ENCODE data around the gene TGM6. TPM values are rescaled to one million over a fixed set of nuclear protein-coding genes. Genes with fewer than 3 reads are reported as not detected.

The TGM6 gene
- total RNA-seq, 1 donor from 2014 or later = not detected

DNA sequence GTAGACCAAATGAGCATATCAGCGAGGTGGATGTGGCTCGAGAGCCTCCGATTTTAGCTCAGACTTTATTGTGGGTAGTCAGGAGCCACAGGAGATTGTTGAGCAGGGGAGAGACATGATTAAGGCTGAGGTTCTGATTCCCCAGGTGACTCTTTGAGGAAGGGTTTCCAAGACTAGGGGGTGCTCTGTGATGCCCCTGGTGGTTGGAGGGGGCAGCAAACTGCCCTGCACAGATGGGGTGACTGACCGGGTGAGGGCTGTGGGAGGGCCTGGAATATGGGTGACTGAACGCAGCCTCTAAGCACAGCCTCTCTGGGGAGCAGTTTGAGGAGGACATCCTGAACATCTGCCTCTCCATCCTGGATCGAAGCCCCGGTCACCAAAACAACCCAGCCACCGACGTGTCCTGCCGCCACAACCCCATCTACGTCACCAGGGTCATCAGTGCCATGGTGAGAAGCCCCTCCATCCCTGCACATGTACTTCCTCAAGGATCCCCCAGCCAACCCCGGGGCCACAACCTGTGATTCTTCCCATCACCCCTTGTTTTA is 17.0 kb downstream of the TGM6 start:
- TF ChIP-seq, protein P1, sequence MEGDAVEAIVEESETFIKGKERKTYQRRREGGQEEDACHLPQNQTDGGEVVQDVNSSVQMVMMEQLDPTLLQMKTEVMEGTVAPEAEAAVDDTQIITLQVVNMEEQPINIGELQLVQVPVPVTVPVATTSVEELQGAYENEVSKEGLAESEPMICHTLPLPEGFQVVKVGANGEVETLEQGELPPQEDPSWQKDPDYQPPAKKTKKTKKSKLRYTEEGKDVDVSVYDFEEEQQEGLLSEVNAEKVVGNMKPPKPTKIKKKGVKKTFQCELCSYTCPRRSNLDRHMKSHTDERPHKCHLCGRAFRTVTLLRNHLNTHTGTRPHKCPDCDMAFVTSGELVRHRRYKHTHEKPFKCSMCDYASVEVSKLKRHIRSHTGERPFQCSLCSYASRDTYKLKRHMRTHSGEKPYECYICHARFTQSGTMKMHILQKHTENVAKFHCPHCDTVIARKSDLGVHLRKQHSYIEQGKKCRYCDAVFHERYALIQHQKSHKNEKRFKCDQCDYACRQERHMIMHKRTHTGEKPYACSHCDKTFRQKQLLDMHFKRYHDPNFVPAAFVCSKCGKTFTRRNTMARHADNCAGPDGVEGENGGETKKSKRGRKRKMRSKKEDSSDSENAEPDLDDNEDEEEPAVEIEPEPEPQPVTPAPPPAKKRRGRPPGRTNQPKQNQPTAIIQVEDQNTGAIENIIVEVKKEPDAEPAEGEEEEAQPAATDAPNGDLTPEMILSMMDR (IDR thresholded peaks at IDR 0.05) = no peak
- intact Hi-C loops (cut with DNase I) = no loop called here
- H3K4me1 ChIP-seq = no peaks in the 10 kb centered on the region
- no peak for DNase-seq
- no peaks in the 10 kb centered on the region for H3K36me3 ChIP-seq
- H3K4me3 ChIP-seq = no peak overlapping the region
- H3K27ac ChIP-seq = no peak overlapping the region
- H3K9me3 ChIP-seq = no peaks in the 10 kb centered on the region
- no peaks in the 10 kb centered on the region for H3K27me3 ChIP-seq
- ATAC-seq = no peak

DNA sequence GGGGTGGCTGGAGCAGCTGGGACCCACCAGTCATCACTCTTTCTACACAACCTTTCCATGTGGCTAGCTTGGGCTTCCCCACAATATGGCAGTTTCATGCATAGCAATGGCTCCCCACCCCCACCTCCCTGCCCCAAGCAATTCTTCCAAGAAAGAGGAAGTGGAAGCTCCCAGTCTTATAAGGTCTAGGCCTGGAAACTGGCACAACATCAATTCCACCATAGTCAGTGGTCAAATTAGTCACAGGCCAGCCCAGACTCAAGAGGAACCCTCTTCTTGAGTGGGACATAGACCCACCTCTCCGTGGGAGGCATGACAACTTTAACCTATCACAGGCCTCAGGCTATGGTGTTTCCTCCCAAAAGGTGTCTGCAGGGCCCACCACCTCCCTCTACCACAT is 17.7 kb downstream of the TGM6 start:
- ATAC-seq (no peak), DNase-seq (no peak)
- Histone ChIP-seq H3K4me1 (no peaks in the 10 kb centered on the region), H3K27me3 (no peaks in the 10 kb centered on the region), H3K27ac (no peak overlapping the region), H3K9me3 (no peaks in the 10 kb centered on the region), H3K4me3 (no peak overlapping the region), H3K36me3 (no peaks in the 10 kb centered on the region)
- intact Hi-C loops (cut with DNase I) = no loop called here
- TF ChIP-seq, protein P1 (IDR thresholded peaks at IDR 0.05) = no peak

DNA sequence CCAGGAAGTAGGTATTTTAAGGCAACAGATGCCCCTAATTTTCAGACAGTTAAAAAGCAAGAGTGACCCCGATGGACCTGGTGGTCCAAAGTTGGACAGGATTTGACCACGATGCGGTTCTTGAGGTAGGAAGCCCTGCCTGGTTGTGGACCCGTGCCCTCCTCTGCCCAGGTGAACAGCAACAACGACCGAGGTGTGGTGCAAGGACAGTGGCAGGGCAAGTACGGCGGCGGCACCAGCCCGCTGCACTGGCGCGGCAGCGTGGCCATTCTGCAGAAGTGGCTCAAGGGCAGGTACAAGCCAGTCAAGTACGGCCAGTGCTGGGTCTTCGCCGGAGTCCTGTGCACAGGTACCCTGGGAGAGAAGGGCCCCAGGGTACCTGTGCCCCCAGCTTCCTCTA is 18.7 kb downstream of the TGM6 start:
- Histone ChIP-seq H3K4me3 (no peak overlapping the region), H3K4me1 (no peaks in the 10 kb centered on the region), H3K36me3 (no peaks in the 10 kb centered on the region), H3K27ac (no peak overlapping the region), H3K27me3 (no peaks in the 10 kb centered on the region), H3K9me3 (no peaks in the 10 kb centered on the region)
- ATAC-seq (no peak), DNase-seq (no peak)
- intact Hi-C loops (cut with DNase I) = no loop called here
- TF ChIP-seq, protein P1 (IDR thresholded peaks at IDR 0.05) = no peak

DNA sequence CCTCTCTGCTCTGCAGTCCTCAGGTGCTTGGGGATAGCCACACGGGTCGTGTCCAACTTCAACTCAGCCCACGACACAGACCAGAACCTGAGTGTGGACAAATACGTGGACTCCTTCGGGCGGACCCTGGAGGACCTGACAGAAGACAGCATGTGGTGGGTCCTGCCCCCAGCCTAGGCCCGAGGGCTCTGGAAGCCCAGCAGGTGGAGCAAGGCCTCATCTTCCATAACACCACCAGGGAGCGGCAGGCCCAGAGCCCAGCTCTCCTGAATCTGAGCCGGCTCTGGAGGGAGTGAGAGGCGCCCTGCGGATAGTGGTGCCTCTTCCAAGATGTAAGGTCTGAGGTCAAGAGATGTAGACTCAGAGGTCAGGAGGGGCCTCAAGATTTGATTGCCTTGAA is 19.6 kb downstream of the TGM6 start:
- DNase-seq = no peak
- Histone ChIP-seq H3K4me1 (no peaks in the 10 kb centered on the region), H3K27me3 (no peaks in the 10 kb centered on the region), H3K9me3 (no peaks in the 10 kb centered on the region), H3K4me3 (no peak overlapping the region), H3K36me3 (no peaks in the 10 kb centered on the region), H3K27ac (no peak overlapping the region)
- TF ChIP-seq, protein P1 (IDR thresholded peaks at IDR 0.05) = no peak
- intact Hi-C loops (cut with DNase I) = no loop called here
- ATAC-seq = no peak

DNA sequence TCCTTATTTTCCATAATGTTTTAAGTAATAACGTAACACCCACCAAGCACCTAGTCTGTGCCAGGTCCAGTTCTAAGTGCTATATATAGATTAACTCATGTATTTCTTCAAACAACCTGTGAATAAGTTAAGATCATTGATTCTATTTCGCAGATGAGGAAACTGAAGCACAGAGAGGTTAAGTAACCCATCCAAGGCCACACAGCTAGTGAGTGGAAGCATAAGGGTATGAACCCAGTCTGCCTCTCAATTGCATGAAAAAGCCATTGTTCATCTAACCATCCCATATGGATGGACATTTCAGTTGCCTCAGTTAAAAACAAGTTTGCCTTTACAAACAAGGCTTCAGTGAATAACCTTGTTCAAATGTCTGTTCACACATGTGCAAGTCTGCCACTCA is 20.8 kb downstream of the TGM6 start:
- Histone ChIP-seq H3K27me3 (no peaks in the 10 kb centered on the region), H3K36me3 (no peaks in the 10 kb centered on the region), H3K4me3 (no peak overlapping the region), H3K9me3 (no peaks in the 10 kb centered on the region), H3K27ac (no peak overlapping the region), H3K4me1 (no peaks in the 10 kb centered on the region)
- intact Hi-C loops (cut with DNase I) = no loop called here
- TF ChIP-seq, protein P1 (IDR thresholded peaks at IDR 0.05) = no peak
- DNase-seq = no peak
- ATAC-seq = no peak
